ENCODE results near the gene VASH1.
A peak's percentile ranks its signal among the peaks of the same experiment; 100 is the strongest.

The VASH1 gene

DNA sequence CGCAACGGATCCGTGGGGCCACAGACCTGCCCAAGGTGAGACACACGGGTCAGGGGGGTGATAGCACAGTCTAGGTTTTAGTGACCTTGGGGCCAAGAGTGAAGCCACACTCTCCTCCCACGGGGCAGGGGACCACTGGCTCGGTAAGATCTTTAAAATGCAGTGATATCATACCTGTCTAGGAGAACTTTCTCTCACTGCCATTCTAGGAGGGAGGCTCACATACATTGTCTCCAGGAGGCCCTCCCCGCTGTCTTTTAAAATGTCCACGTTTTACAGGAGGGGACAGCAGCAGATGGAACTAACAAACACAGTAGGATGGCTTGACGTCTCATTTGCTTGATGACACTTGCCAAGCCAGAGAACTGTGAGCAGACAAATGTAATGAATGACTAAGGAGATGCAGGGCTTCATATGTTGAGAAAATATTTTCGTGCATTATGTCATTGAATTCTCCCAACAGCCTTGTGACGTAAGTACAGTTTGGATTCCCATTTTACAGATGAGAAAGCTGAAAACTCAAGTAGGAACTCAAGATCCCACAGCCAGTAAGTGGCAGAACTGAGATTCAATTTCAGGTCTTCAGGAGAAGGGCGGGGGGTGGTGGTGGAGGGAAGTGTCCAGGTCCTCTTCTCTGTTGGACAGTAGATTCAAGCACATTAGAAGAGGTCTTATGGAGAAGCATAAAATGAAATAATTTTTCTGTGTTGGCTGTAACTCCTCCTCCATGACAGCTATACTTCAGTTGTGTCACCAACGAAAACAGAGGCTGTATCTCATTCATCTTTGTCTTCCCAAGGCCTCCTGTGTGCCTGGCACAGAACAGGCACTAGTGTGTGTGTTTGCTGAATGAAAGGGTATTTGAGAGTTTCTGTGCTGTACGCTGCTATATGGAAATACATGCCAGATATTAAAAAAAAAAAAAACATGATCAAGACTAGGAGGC is 2.1 kb downstream of the VASH1 start:
- Histone ChIP-seq H2AFZ (ENCODE audit: low read length, unreplicated experiment) (no peak overlapping the region), H3K4me1 (ENCODE audit: control insufficient read depth, insufficient read depth, low read length, unreplicated experiment) (peaks cover 10% of the 10 kb centered on the region)

GRCh38 chr14:76765461-76765931 is 4.2 kb downstream of the VASH1 start:
- H3K4me1 ChIP-seq (ENCODE audit: control insufficient read depth, insufficient read depth, low read length, unreplicated experiment) = peaks cover 10% of the 10 kb centered on the region
- no peak overlapping the region for H3K27ac ChIP-seq (ENCODE audit: low read depth, low read length)
- no peak overlapping the region for H3K4me3 ChIP-seq (ENCODE audit: low read depth, low read length)
- H3K27me3 ChIP-seq (ENCODE audit: insufficient read depth, low read length) = peaks cover 6% of the 10 kb centered on the region; the same call in 1 of the 2 replicates
- H2AFZ ChIP-seq (ENCODE audit: low read length, unreplicated experiment) = no peak overlapping the region
- H3K79me2 ChIP-seq (ENCODE audit: control insufficient read depth, insufficient read depth, low read length, unreplicated experiment) = no peaks in the 10 kb centered on the region
- H3K36me3 ChIP-seq (ENCODE audit: insufficient read depth, low read length) = no peaks in the 10 kb centered on the region

More for the DNA sequence above, 2.1 kb downstream of the VASH1 start:
- Histone ChIP-seq H3K4me3 (ENCODE audit: low read depth, low read length) (peak overlapping the region; percentile 87; the same call in 1 of the 2 replicates), H3K79me2 (ENCODE audit: control insufficient read depth, insufficient read depth, low read length, unreplicated experiment) (no peaks in the 10 kb centered on the region), H3K36me3 (ENCODE audit: insufficient read depth, low read length) (no peaks in the 10 kb centered on the region), H3K27ac (ENCODE audit: low read depth, low read length) (no peak overlapping the region), H3K27me3 (ENCODE audit: insufficient read depth, low read length) (peaks cover 21% of the 10 kb centered on the region; the same call in 1 of the 2 replicates)

- H2AFZ ChIP-seq (ENCODE audit: low read length, unreplicated experiment) = no peak overlapping the region
- peaks cover 9% of the 10 kb centered on the region for H3K4me1 ChIP-seq (ENCODE audit: control insufficient read depth, insufficient read depth, low read length, unreplicated experiment)
- H3K4me3 ChIP-seq (ENCODE audit: low read depth, low read length) = no peak overlapping the region
- no peaks in the 10 kb centered on the region for H3K27me3 ChIP-seq (ENCODE audit: insufficient read depth, low read length)
- H3K79me2 ChIP-seq (ENCODE audit: control insufficient read depth, insufficient read depth, low read length, unreplicated experiment) = no peaks in the 10 kb centered on the region
- no peaks in the 10 kb centered on the region for H3K36me3 ChIP-seq (ENCODE audit: insufficient read depth, low read length)
- no peak overlapping the region for H3K27ac ChIP-seq (ENCODE audit: low read depth, low read length)
These were observed 6.7 kb downstream of the VASH1 start for GRCh38 chr14:76767681-76768656.

GRCh38 chr14:76768671-76769500 is 7.6 kb downstream of the VASH1 start:
- H3K4me3 ChIP-seq (ENCODE audit: low read depth, low read length) = no peak overlapping the region
- H3K27ac ChIP-seq (ENCODE audit: low read depth, low read length) = no peak overlapping the region
- H3K27me3 ChIP-seq (ENCODE audit: insufficient read depth, low read length) = no peaks in the 10 kb centered on the region
- peaks cover 16% of the 10 kb centered on the region for H3K4me1 ChIP-seq (ENCODE audit: control insufficient read depth, insufficient read depth, low read length, unreplicated experiment)
- H3K36me3 ChIP-seq (ENCODE audit: insufficient read depth, low read length) = no peaks in the 10 kb centered on the region
- no peaks in the 10 kb centered on the region for H3K79me2 ChIP-seq (ENCODE audit: control insufficient read depth, insufficient read depth, low read length, unreplicated experiment)
- no peak overlapping the region for H2AFZ ChIP-seq (ENCODE audit: low read length, unreplicated experiment)

- Histone ChIP-seq H3K27me3 (ENCODE audit: insufficient read depth, low read length) (no peaks in the 10 kb centered on the region), H3K79me2 (ENCODE audit: control insufficient read depth, insufficient read depth, low read length, unreplicated experiment) (no peaks in the 10 kb centered on the region), H3K27ac (ENCODE audit: low read depth, low read length) (no peak overlapping the region), H3K36me3 (ENCODE audit: insufficient read depth, low read length) (no peaks in the 10 kb centered on the region), H2AFZ (ENCODE audit: low read length, unreplicated experiment) (no peak overlapping the region), H3K4me1 (ENCODE audit: control insufficient read depth, insufficient read depth, low read length, unreplicated experiment) (peaks cover 19% of the 10 kb centered on the region), H3K4me3 (ENCODE audit: low read depth, low read length) (no peak overlapping the region)
These were observed 8.5 kb downstream of the VASH1 start for GRCh38 chr14:76769636-76770292.

GRCh38 chr14:76770521-76771436 is 9.5 kb downstream of the VASH1 start:
- no peaks in the 10 kb centered on the region for H3K27me3 ChIP-seq (ENCODE audit: insufficient read depth, low read length)
- H3K79me2 ChIP-seq (ENCODE audit: control insufficient read depth, insufficient read depth, low read length, unreplicated experiment) = no peaks in the 10 kb centered on the region
- H2AFZ ChIP-seq (ENCODE audit: low read length, unreplicated experiment) = no peak overlapping the region
- H3K4me3 ChIP-seq (ENCODE audit: low read depth, low read length) = no peak overlapping the region
- H3K27ac ChIP-seq (ENCODE audit: low read depth, low read length) = no peak overlapping the region
- no peaks in the 10 kb centered on the region for H3K36me3 ChIP-seq (ENCODE audit: insufficient read depth, low read length)
- H3K4me1 ChIP-seq (ENCODE audit: control insufficient read depth, insufficient read depth, low read length, unreplicated experiment) = peaks cover 19% of the 10 kb centered on the region

GRCh38 chr14:76771437-76771980 is 10.2 kb downstream of the VASH1 start:
- Histone ChIP-seq H3K27me3 (ENCODE audit: insufficient read depth, low read length) (no peaks in the 10 kb centered on the region), H3K4me1 (ENCODE audit: control insufficient read depth, insufficient read depth, low read length, unreplicated experiment) (peaks cover 19% of the 10 kb centered on the region), H3K36me3 (ENCODE audit: insufficient read depth, low read length) (no peaks in the 10 kb centered on the region), H3K79me2 (ENCODE audit: control insufficient read depth, insufficient read depth, low read length, unreplicated experiment) (no peaks in the 10 kb centered on the region), H3K27ac (ENCODE audit: low read depth, low read length) (no peak overlapping the region), H3K4me3 (ENCODE audit: low read depth, low read length) (no peak overlapping the region), H2AFZ (ENCODE audit: low read length, unreplicated experiment) (no peak overlapping the region)

GRCh38 chr14:76772300-76773187 is 11.3 kb downstream of the VASH1 start:
- Histone ChIP-seq H3K27ac (ENCODE audit: low read depth, low read length) (peak overlapping the region; percentile 76), H3K4me3 (ENCODE audit: low read depth, low read length) (peak overlapping the region; percentile 59; the same call in 1 of the 2 replicates), H2AFZ (ENCODE audit: low read length, unreplicated experiment) (peak overlapping the region; percentile 85)

More at GRCh38 chr14:76772300-76773187, 11.3 kb downstream of the VASH1 start:
- H3K36me3 ChIP-seq (ENCODE audit: insufficient read depth, low read length) = no peaks in the 10 kb centered on the region
- H3K79me2 ChIP-seq (ENCODE audit: control insufficient read depth, insufficient read depth, low read length, unreplicated experiment) = no peaks in the 10 kb centered on the region
- peaks cover 19% of the 10 kb centered on the region for H3K4me1 ChIP-seq (ENCODE audit: control insufficient read depth, insufficient read depth, low read length, unreplicated experiment)
- no peaks in the 10 kb centered on the region for H3K27me3 ChIP-seq (ENCODE audit: insufficient read depth, low read length)

All from ACC112 (cell line).